OCI-LY7 (cell line): Measurements from ENCODE around the gene NRN1L. TPM values are rescaled to one million over a fixed set of nuclear protein-coding genes. Genes with fewer than 3 reads are reported as not detected.
A peak's percentile ranks its signal among the peaks of the same experiment; 100 is the strongest.

Experiments used
- BruUV-seq: library from RNA; stranded (reverse); fragments of 400-500 nt; replicated peaks from 2 replicates; lab custom pipeline; 2021; lab: Mats Ljungman, UMichigan
- CTCF ChIA-PET: fragments of 300-600 bp; sonication (Branson Sonifier 250); formaldehyde crosslinking; loops from one replicate; lab custom pipeline; 2022; ENCODE audit warnings: antibody characterized with exemption; ENCODE audit not compliant: unreplicated experiment; lab: Charles Lee
- POLR2A ChIA-PET: fragments of 300-600 bp; sonication (Branson Sonifier 250); formaldehyde crosslinking; loops from one replicate; lab custom pipeline; 2022; ENCODE audit warnings: antibody characterized with exemption; lab: Charles Lee
- DNase-seq: peaks from one replicate; pipeline ENCODE4 v3.0.0-alpha.2; 2015; ENCODE audit warnings: low spot score
- H2AFZ ChIP-seq: fragments of 200-600 bp; sonication (generic), shearing (Covaris generic); 2 replicates; pipeline ENCODE4 v1.6.1; 2014; ENCODE audit warnings: mild to moderate bottlenecking, antibody characterized with exemption, low read length, moderate library complexity
- H3K27ac ChIP-seq: fragments of 200-600 bp; sonication (generic); 2 replicates; pipeline ENCODE4 v1.5.1; 2014; ENCODE audit warnings: mixed run types, low read depth, mild to moderate bottlenecking, moderate library complexity, low read length, inconsistent platforms; ENCODE audit not compliant: poor library complexity, severe bottlenecking
- H3K36me3 ChIP-seq: fragments of 200-600 bp; sonication (generic); 2 replicates; pipeline ENCODE4 v1.6.1; 2014; ENCODE audit warnings: mild to moderate bottlenecking, antibody characterized with exemption, low read length, moderate library complexity, mixed read lengths; ENCODE audit not compliant: insufficient read depth
- H3K4me1 ChIP-seq: fragments of 200-600 bp; sonication (generic); 2 replicates; pipeline ENCODE4 v1.5.1; 2014; ENCODE audit warnings: mild to moderate bottlenecking, low read length; ENCODE audit not compliant: insufficient read depth, poor library complexity, severe bottlenecking
- H3K4me2 ChIP-seq: fragments of 200-600 bp; sonication (generic); 2 replicates; pipeline ENCODE4 v1.6.1; 2014; ENCODE audit warnings: mild to moderate bottlenecking, low read length
- H3K4me3 ChIP-seq: fragments of 200-600 bp; sonication (generic); 2 replicates; pipeline ENCODE4 v1.5.1; 2014; ENCODE audit warnings: mild to moderate bottlenecking, low read depth, low read length; ENCODE audit not compliant: poor library complexity, severe bottlenecking
- H3K79me2 ChIP-seq: fragments of 200-600 bp; sonication (generic); 2 replicates; pipeline ENCODE4 v1.6.1; 2016; ENCODE audit warnings: low read depth, mild to moderate bottlenecking, low read length, moderate library complexity, mixed read lengths; ENCODE audit not compliant: insufficient read depth
- H3K9me2 ChIP-seq: fragments of 200-600 bp; sonication (generic); 2 replicates; pipeline ENCODE4 v1.6.1; 2016; ENCODE audit warnings: mild to moderate bottlenecking, low read length, mixed read lengths; ENCODE audit not compliant: insufficient read depth
- H3K9me3 ChIP-seq: fragments of 200-600 bp; sonication (generic); 2 replicates; pipeline ENCODE4 v1.6.1; 2014; ENCODE audit warnings: mild to moderate bottlenecking, mixed run types, low read length, mixed read lengths
- H4K20me1 ChIP-seq: fragments of 200-600 bp; sonication (generic); 2 replicates; pipeline ENCODE4 v1.6.1; 2014; ENCODE audit warnings: mild to moderate bottlenecking, antibody characterized with exemption, low read length, moderate library complexity, mixed read lengths; ENCODE audit not compliant: insufficient read depth
- CTCF ChIP-seq: fragments of 200-600 bp; sonication (generic); conservative IDR thresholded peaks from 2 replicates; pipeline ENCODE4 v1.5.1; 2014; ENCODE audit warnings: mild to moderate bottlenecking, antibody characterized with exemption, low read length, moderate library complexity, mixed read lengths
- EZH2phosphoT487 ChIP-seq: fragments of 200-600 bp; sonication (generic); IDR thresholded peaks from 2 replicates; pipeline ENCODE4 v1.6.1; 2018; ENCODE audit warnings: low read depth, borderline replicate concordance, mild to moderate bottlenecking, mixed run types, antibody characterized with exemption, low read length, moderate library complexity, mixed read lengths
- intact Hi-C: fragments of 100-400 bp; cut with micrococcal nuclease; formaldehyde crosslinking; loops from one replicate; pipeline ENCODE4 v1.10.0; 2022; ENCODE audit not compliant: unreplicated experiment
- small RNA-seq: library from RNA; depleted of rRNA; stranded (forward); fragments of <200 nt; gene quantifications from one replicate; pipeline ENCODE3, GENCODE V24; 2014
- total RNA-seq, 2 experiments: library from RNA; depleted of rRNA in 1 of 2; stranded (reverse); fragments of >200 nt in 1 of 2; shearing (Covaris generic) in 1 of 2; gene quantifications; 2 replicates each; pipeline ENCODE4 v1.2.3, GENCODE V29; 2014 to 2022

NRN1L gene
- total RNA-seq, 2 experiments from 2014 or later = 0.66 to 0.80 TPM

GRCh38 chr16:67935101-67935401, 50.4 kb downstream of the NRN1L start:
- no peak for DNase-seq
- peaks cover 33% of the 10 kb centered on the region for H3K36me3 ChIP-seq
- no TSS peak for BruUV-seq
- CTCF ChIA-PET = interaction anchor here (0.6 to 1.0 kb wide), 2 partner anchors 80 to 414 kb away, joined by 3 to 4 read pairs; no protein-coding TSS in a partner anchor
- no peak overlapping the region for H3K27ac ChIP-seq
- peak overlapping the region; percentile 13; the same call in 1 of the 2 replicates for H2AFZ ChIP-seq
- H3K4me2 ChIP-seq = peak overlapping the region; percentile 90
- no peaks in the 10 kb centered on the region for H3K9me3 ChIP-seq
- intact Hi-C loops = no loop called here
- no peaks in the 10 kb centered on the region for H3K9me2 ChIP-seq
- peaks cover 29% of the 10 kb centered on the region for H3K4me1 ChIP-seq
- POLR2A ChIA-PET = interaction anchor here (1.0 to 1.2 kb wide), 2 partner anchors 129 to 136 kb away, joined by 3 to 5 read pairs; partner anchors contain the start of genes RANBP10 and TSNAXIP1
- peaks cover 4% of the 10 kb centered on the region; the same call in 1 of the 2 replicates for H3K79me2 ChIP-seq
- peak overlapping the region; percentile 74 for H3K4me3 ChIP-seq
- TF ChIP-seq EZH2phosphoT487 (no peak), CTCF (no peak)
- no peaks in the 10 kb centered on the region for H4K20me1 ChIP-seq

DNA sequence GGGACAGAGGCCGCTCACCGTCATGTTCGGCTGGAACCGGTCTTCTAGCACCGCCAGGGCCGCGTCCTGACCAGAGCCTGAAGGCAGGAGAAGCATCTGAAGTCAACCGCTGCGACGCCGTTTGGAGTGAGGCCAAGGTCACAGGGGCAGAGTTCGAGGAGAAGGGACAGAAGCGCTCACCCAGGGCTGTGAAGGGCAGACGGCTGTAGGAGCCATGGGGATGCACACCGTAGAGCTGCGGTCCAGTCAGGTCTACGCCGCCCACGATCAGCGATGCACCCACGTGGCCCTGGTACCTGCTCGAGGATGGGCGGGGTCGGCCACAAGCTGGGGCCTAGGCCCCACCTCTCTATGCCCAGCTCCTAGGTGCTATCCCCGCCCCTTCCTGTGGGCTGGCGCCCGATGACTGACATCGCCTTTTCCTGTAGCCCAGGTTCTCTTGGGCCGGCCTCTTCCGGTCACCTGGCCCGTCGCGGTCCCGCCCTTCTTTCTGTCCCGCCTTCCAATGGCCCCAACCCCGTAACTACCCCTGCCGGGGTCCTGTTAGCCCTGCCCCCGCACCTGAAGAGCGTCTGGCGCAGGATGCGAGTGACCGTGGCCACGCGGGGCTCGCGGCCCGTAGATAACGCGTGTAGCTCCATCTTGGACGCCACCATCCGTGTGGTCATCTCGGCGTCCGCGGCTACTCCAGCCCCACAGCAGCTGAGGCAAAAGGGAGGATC, 50.9 kb downstream of the NRN1L start:
- intact Hi-C loops = loop anchor here (2.0 kb wide), 1 partner anchor 105 kb away; no protein-coding TSS in a partner anchor
- peak overlapping the region; percentile 90 for H3K27ac ChIP-seq
- TF ChIP-seq CTCF (no peak), EZH2phosphoT487 (no peak)
- H3K4me1 ChIP-seq = peaks cover 31% of the 10 kb centered on the region
- DNase-seq = peak; percentile 97
- H3K9me2 ChIP-seq = no peaks in the 10 kb centered on the region
- CTCF ChIA-PET = interaction anchor here (0.6 to 1.0 kb wide), 3 partner anchors 8 to 415 kb away, joined by 3 to 4 read pairs (median 3); no protein-coding TSS in a partner anchor
- H2AFZ ChIP-seq = peak overlapping the region; percentile 48; the same call in 1 of the 2 replicates
- H3K79me2 ChIP-seq = peaks cover 4% of the 10 kb centered on the region; the same call in 1 of the 2 replicates
- POLR2A ChIA-PET = interaction anchor here (0.6 to 1.2 kb wide), 4 partner anchors 32 to 136 kb away, joined by 3 to 6 read pairs (median 4); partner anchors contain the start of genes RANBP10 and TSNAXIP1
- no peaks in the 10 kb centered on the region for H4K20me1 ChIP-seq
- peak overlapping the region; percentile 90 for H3K4me2 ChIP-seq
- no peaks in the 10 kb centered on the region for H3K9me3 ChIP-seq
- peaks cover 32% of the 10 kb centered on the region for H3K36me3 ChIP-seq
- no TSS peak for BruUV-seq
- H3K4me3 ChIP-seq = peak overlapping the region; percentile 74

Small RNA genes within 50 kb of the gene (small RNA-seq; reads per million reads assigned to genes)
- gene AC040162.2 = 0.31 reads per million
- gene NRN1L = not detected

Other genes starting within 250 kb of the NRN1L start
- 98.0 and 114 TPM in 2 replicates for gene CARMIL2, start 239.7 kb upstream of the NRN1L start, total RNA-seq (2014; rRNA removed; shearing (Covaris generic))
- 200 and 202 TPM in 2 replicates for gene CARMIL2, start 239.7 kb upstream of the NRN1L start, total RNA-seq (2022)
- gene ACD, start 224.6 kb upstream of the NRN1L start, total RNA-seq (2014; rRNA removed; shearing (Covaris generic)) = 33.7 and 41.7 TPM in 2 replicates
- gene ACD, start 224.6 kb upstream of the NRN1L start, total RNA-seq (2022) = 45.4 and 50.2 TPM in 2 replicates
- gene PARD6A, start 223.9 kb upstream of the NRN1L start, total RNA-seq (2014; rRNA removed; shearing (Covaris generic)) = 12.3 and 23.3 TPM in 2 replicates
- gene PARD6A, start 223.9 kb upstream of the NRN1L start, total RNA-seq (2022) = 10.5 and 14.0 TPM in 2 replicates
- 15.7 and 18.3 TPM in 2 replicates for gene ENKD1, start 218.1 kb upstream of the NRN1L start, total RNA-seq (2014; rRNA removed; shearing (Covaris generic))
- gene ENKD1, start 218.1 kb upstream of the NRN1L start, total RNA-seq (2022) = 8.1 and 8.4 TPM in 2 replicates
- 4.7 and 8.5 TPM in 2 replicates for gene C16orf86, start 218.1 kb upstream of the NRN1L start, total RNA-seq (2014; rRNA removed; shearing (Covaris generic))
- 6.8 and 7.8 TPM in 2 replicates for gene C16orf86, start 218.1 kb upstream of the NRN1L start, total RNA-seq (2022)
- gene GFOD2, start 165.6 kb upstream of the NRN1L start, total RNA-seq (2014; rRNA removed; shearing (Covaris generic)) = 13.2 and 16.2 TPM in 2 replicates
- 18.0 and 18.5 TPM in 2 replicates for gene GFOD2, start 165.6 kb upstream of the NRN1L start, total RNA-seq (2022)
- gene RANBP10, start 78.3 kb upstream of the NRN1L start, total RNA-seq (2014; rRNA removed; shearing (Covaris generic)) = 6.7 and 12.3 TPM in 2 replicates
- 20.0 and 21.4 TPM in 2 replicates for gene RANBP10, start 78.3 kb upstream of the NRN1L start, total RNA-seq (2022)
- gene TSNAXIP1, start 78.0 kb upstream of the NRN1L start, total RNA-seq (2014; rRNA removed; shearing (Covaris generic)) = 0.28 and 0.76 TPM in 2 replicates
- 0.68 and 0.91 TPM in 2 replicates for gene TSNAXIP1, start 78.0 kb upstream of the NRN1L start, total RNA-seq (2022)
- gene THAP11, start 42.6 kb upstream of the NRN1L start, total RNA-seq (2014; rRNA removed; shearing (Covaris generic)) = 52.9 and 66.3 TPM in 2 replicates
- gene THAP11, start 42.6 kb upstream of the NRN1L start, total RNA-seq (2022) = 38.8 and 39.5 TPM in 2 replicates
- 168 and 187 TPM in 2 replicates for gene NUTF2, start 38.0 kb upstream of the NRN1L start, total RNA-seq (2014; rRNA removed; shearing (Covaris generic))
- gene NUTF2, start 38.0 kb upstream of the NRN1L start, total RNA-seq (2022) = 143 and 144 TPM in 2 replicates
- gene CENPT, start 37.2 kb upstream of the NRN1L start, total RNA-seq (2014; rRNA removed; shearing (Covaris generic)) = 74.7 and 85.3 TPM in 2 replicates
- gene CENPT, start 37.2 kb upstream of the NRN1L start, total RNA-seq (2022) = 48.9 and 55.4 TPM in 2 replicates
- 58.4 and 89.6 TPM in 2 replicates for gene EDC4, start 11.8 kb upstream of the NRN1L start, total RNA-seq (2014; rRNA removed; shearing (Covaris generic))
- gene EDC4, start 11.8 kb upstream of the NRN1L start, total RNA-seq (2022) = 86.6 and 100 TPM in 2 replicates
- gene PSKH1, start 8.4 kb downstream of the NRN1L start, total RNA-seq (2014; rRNA removed; shearing (Covaris generic)) = 9.7 and 10.4 TPM in 2 replicates
- 23.8 and 27.1 TPM in 2 replicates for gene PSKH1, start 8.4 kb downstream of the NRN1L start, total RNA-seq (2022)
- gene CTRL, start 47.0 kb downstream of the NRN1L start, total RNA-seq (2014; rRNA removed; shearing (Covaris generic)) = 5.9 and 9.6 TPM in 2 replicates
- gene CTRL, start 47.0 kb downstream of the NRN1L start, total RNA-seq (2022) = 4.0 and 5.1 TPM in 2 replicates
- gene PSMB10, start 52.0 kb downstream of the NRN1L start, total RNA-seq (2014; rRNA removed; shearing (Covaris generic)) = 179 and 227 TPM in 2 replicates
- 89.9 and 98.2 TPM in 2 replicates for gene PSMB10, start 52.0 kb downstream of the NRN1L start, total RNA-seq (2022)
- gene LCAT, start 59.2 kb downstream of the NRN1L start, total RNA-seq (2014; rRNA removed; shearing (Covaris generic)) = 4.1 and 4.4 TPM in 2 replicates
- 9.8 and 10.8 TPM in 2 replicates for gene LCAT, start 59.2 kb downstream of the NRN1L start, total RNA-seq (2022)
- gene SLC12A4, start 83.8 kb downstream of the NRN1L start, total RNA-seq (2014; rRNA removed; shearing (Covaris generic)) = 8.3 and 10.0 TPM in 2 replicates
- gene SLC12A4, start 83.8 kb downstream of the NRN1L start, total RNA-seq (2022) = 16.7 and 22.5 TPM in 2 replicates
- not detected in 2 replicates for gene DPEP3, start 95.6 kb downstream of the NRN1L start, total RNA-seq (2014; rRNA removed; shearing (Covaris generic))
- gene DPEP3, start 95.6 kb downstream of the NRN1L start, total RNA-seq (2022) = not detected in 2 replicates
- 0.13 and 0.22 TPM in 2 replicates for gene DPEP2, start 114.6 kb downstream of the NRN1L start, total RNA-seq (2014; rRNA removed; shearing (Covaris generic))
- gene DPEP2, start 114.6 kb downstream of the NRN1L start, total RNA-seq (2022) = 0.23 and 0.37 TPM in 2 replicates
- gene DPEP2NB, start 131.0 kb downstream of the NRN1L start, total RNA-seq (2014; rRNA removed; shearing (Covaris generic)) = 0.72 TPM in 1 of 2 replicates, not detected in the other
- gene DPEP2NB, start 131.0 kb downstream of the NRN1L start, total RNA-seq (2022) = not detected in 2 replicates
- 27.9 and 31.4 TPM in 2 replicates for gene DDX28, start 138.3 kb downstream of the NRN1L start, total RNA-seq (2014; rRNA removed; shearing (Covaris generic))
- gene DDX28, start 138.3 kb downstream of the NRN1L start, total RNA-seq (2022) = 16.9 and 18.1 TPM in 2 replicates
- gene DUS2, start 138.4 kb downstream of the NRN1L start, total RNA-seq (2014; rRNA removed; shearing (Covaris generic)) = 19.9 and 20.7 TPM in 2 replicates
- 32.4 and 34.7 TPM in 2 replicates for gene DUS2, start 138.4 kb downstream of the NRN1L start, total RNA-seq (2022)
- 60.9 and 73.4 TPM in 2 replicates for gene NFATC3, start 200.5 kb downstream of the NRN1L start, total RNA-seq (2014; rRNA removed; shearing (Covaris generic))
- gene NFATC3, start 200.5 kb downstream of the NRN1L start, total RNA-seq (2022) = 76.0 and 91.7 TPM in 2 replicates